ENCODE results near the gene MAPK10.

The MAPK10 gene

GRCh38 chr4:86359944-86360478 lies at the start of gene MAPK10:
Gene MAPK10, minus strand, starts transcription at chr4:86360053.
- DNase-seq = peak; percentile 19

GRCh38 chr4:86403575-86403974 lies 43.7 kb upstream of the MAPK10 start:
- DNase-seq = no peak

- no peak for DNase-seq
Measured at GRCh38 chr4:86401826-86402225, 42.0 kb upstream of the MAPK10 start.

GRCh38 chr4:86400216-86400615 lies 40.4 kb upstream of the MAPK10 start:
- no peak for DNase-seq

- DNase-seq = no peak
Measured at GRCh38 chr4:86398187-86398586, 38.3 kb upstream of the MAPK10 start.

- DNase-seq = no peak
Measured at GRCh38 chr4:86393749-86394148, 33.9 kb upstream of the MAPK10 start.

- no peak for DNase-seq
Measured at GRCh38 chr4:86389664-86390063, 29.8 kb upstream of the MAPK10 start.

- DNase-seq = no peak
Measured at GRCh38 chr4:86388252-86388651, 28.4 kb upstream of the MAPK10 start.

- no peak for DNase-seq
Measured at GRCh38 chr4:86386817-86387415, 27.1 kb upstream of the MAPK10 start.

- DNase-seq = no peak
Measured at GRCh38 chr4:86386201-86386600, 26.3 kb upstream of the MAPK10 start.

GRCh38 chr4:86381431-86381830 lies 21.6 kb upstream of the MAPK10 start:
- no peak for DNase-seq

GRCh38 chr4:86380181-86380724 lies 20.4 kb upstream of the MAPK10 start:
- DNase-seq = no peak

- no peak for DNase-seq
Measured at GRCh38 chr4:86376850-86377249, 17.0 kb upstream of the MAPK10 start.

GRCh38 chr4:86368433-86368832 lies 8.6 kb upstream of the MAPK10 start:
- DNase-seq = no peak

GRCh38 chr4:86367577-86367976 lies 7.7 kb upstream of the MAPK10 start:
- DNase-seq = no peak

GRCh38 chr4:86366920-86367319 lies 7.1 kb upstream of the MAPK10 start:
- no peak for DNase-seq

GRCh38 chr4:86362510-86362909 lies 2.7 kb upstream of the MAPK10 start:
- no peak for DNase-seq

GRCh38 chr4:86358257-86358656 lies 1.6 kb downstream of the MAPK10 start:
- DNase-seq = no peak

- no peak for DNase-seq
Measured at GRCh38 chr4:86357608-86358007, 2.2 kb downstream of the MAPK10 start.

- no peak for DNase-seq
Measured at GRCh38 chr4:86356425-86357210, 3.2 kb downstream of the MAPK10 start.

GRCh38 chr4:86354390-86354789 lies 5.5 kb downstream of the MAPK10 start:
- DNase-seq = no peak

- no peak for DNase-seq
Measured at GRCh38 chr4:86346320-86346719, 13.5 kb downstream of the MAPK10 start.

GRCh38 chr4:86344127-86344526 lies 15.7 kb downstream of the MAPK10 start:
- DNase-seq = no peak

- DNase-seq = no peak
Measured at GRCh38 chr4:86338989-86339388, 20.9 kb downstream of the MAPK10 start.
